ENCODE measurements around the gene ADAM12.

Gene ADAM12

DNA sequence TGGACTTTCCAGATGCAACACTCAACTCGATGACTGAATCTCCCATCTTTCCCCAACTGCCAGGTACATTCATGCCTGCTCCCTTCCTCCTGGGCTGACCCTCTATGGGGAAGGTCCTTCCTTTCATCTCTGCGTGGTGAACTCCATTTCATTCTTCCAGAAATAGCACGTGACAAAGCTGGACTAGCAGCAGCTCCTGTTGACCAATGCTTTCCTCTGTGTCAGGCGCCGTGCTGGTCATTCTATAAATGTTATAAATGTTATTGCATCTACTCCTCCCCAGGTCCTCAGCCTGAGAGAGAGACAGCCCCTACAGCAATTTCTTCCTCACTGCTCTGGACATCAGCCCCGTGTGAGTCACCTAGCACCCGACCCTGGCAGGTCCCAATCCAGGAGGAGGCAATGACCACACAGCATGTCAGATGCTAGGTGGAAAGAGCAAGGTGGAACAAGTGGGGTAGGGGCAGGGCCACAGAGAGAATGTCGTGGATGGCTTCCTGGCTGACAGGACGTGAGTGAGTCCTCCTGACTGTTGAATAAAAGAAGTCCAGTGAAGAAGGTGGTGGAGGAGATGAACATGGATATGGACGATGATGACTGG, 178.1 kb downstream of the ADAM12 start:
- no peaks in the 10 kb centered on the region for H3K4me1 Mint-ChIP-seq
- H3K27ac Mint-ChIP-seq (ENCODE audit: low read depth) = no peak overlapping the region
- H3K9me3 Mint-ChIP-seq = no peaks in the 10 kb centered on the region

DNA sequence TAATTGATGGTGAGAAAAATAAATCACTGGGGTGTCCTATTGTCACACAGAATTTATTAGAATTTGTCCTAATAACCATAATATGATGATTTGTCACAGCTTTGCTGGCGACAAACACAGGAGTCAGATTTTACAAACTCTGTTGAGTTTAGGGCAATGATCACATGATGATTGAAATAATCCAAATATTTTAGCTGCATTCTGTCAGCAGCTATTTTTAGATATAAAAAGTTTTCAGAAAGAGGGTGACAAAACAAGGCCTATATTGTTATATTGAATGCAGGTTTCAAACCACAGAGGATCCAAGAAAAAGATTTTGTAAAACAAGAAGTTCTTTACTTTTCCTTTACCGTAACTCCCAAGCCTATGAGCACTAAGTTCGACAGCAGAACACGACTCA, 178.8 kb downstream of the ADAM12 start:
- Mint-ChIP-seq H3K4me3 (no peak overlapping the region), H3K36me3 (ENCODE audit: insufficient read depth) (peaks cover 2% of the 10 kb centered on the region), H3K27me3 (no peaks in the 10 kb centered on the region), H3K27ac (ENCODE audit: low read depth) (no peak overlapping the region), H3K4me1 (no peaks in the 10 kb centered on the region), H3K9me3 (no peaks in the 10 kb centered on the region)
- ATAC-seq (replicated peaks; ENCODE audit: extremely low read depth, poor library complexity, severe bottlenecking) (no peak), DNase-seq (ENCODE audit: low spot score in 2 of 2) (no peak)

More for the DNA sequence above, 178.1 kb downstream of the ADAM12 start:
- Mint-ChIP-seq H3K36me3 (ENCODE audit: insufficient read depth) (peaks cover 4% of the 10 kb centered on the region), H3K4me3 (no peak overlapping the region), H3K27me3 (no peaks in the 10 kb centered on the region)
- ATAC-seq (replicated peaks; ENCODE audit: extremely low read depth, poor library complexity, severe bottlenecking) (no peak), DNase-seq (ENCODE audit: low spot score in 2 of 2) (no peak)

DNA sequence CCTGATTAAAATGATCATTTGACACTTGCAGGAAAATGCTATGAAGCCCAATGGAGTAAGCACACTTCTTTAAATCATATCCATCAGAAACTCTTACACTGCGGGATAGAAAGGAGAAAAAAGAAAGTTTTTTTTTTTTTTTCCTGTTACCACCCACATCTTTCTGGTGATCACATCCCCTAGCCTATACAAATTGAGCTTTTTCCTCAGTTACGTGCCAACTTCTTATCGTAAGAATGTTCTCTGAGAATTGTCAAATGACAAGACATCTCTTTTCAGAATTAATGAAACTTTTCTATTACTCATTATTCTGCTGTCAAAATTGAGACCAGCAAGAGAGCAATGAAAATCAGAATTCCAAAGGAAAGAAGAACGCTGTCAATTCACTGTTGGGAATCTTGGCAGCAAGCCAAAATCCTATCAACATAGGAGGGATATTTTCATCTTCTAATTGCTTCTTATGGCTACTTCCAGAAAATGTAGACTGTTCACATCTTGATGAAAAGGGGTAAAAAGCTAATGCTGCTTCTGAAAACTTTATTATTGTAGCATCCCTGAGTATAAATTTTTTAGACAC, 179.5 kb downstream of the ADAM12 start:
- no peak overlapping the region for H3K27ac Mint-ChIP-seq (ENCODE audit: low read depth)

DNA sequence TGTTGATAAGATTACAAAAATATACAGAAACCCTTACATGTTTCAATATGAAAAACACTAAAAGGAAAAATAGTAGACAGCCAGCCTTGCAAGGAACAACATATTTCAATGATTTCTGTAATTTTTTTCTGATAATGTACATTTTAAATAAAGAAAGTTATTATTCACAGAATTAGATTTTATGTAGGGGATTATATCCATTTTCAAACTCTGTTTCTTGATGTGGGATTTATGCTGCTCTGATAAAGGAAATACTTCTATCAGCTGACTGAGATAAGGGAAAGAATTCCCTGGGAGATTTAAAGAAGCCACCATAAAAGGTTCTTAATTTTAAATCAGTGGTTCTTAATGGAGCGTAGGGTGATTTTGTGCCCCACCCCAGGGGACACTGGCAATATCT, 180.4 kb downstream of the ADAM12 start:
- no peak overlapping the region for H3K27ac Mint-ChIP-seq (ENCODE audit: low read depth)
- H3K27me3 Mint-ChIP-seq = no peaks in the 10 kb centered on the region
- ATAC-seq (replicated peaks; ENCODE audit: extremely low read depth, poor library complexity, severe bottlenecking) (no peak), DNase-seq (ENCODE audit: low spot score in 2 of 2) (no peak)
- H3K4me3 Mint-ChIP-seq = no peak overlapping the region
- peaks cover 2% of the 10 kb centered on the region for H3K36me3 Mint-ChIP-seq (ENCODE audit: insufficient read depth)
- H3K4me1 Mint-ChIP-seq = no peaks in the 10 kb centered on the region
- no peaks in the 10 kb centered on the region for H3K9me3 Mint-ChIP-seq

More for the DNA sequence above, 179.5 kb downstream of the ADAM12 start:
- Mint-ChIP-seq H3K27me3 (no peaks in the 10 kb centered on the region), H3K36me3 (ENCODE audit: insufficient read depth) (peaks cover 2% of the 10 kb centered on the region), H3K9me3 (no peaks in the 10 kb centered on the region), H3K4me1 (no peaks in the 10 kb centered on the region), H3K4me3 (no peak overlapping the region)
- no peak for DNase-seq (ENCODE audit: low spot score in 2 of 2)
- no peak for ATAC-seq (replicated peaks; ENCODE audit: extremely low read depth, poor library complexity, severe bottlenecking)

DNA sequence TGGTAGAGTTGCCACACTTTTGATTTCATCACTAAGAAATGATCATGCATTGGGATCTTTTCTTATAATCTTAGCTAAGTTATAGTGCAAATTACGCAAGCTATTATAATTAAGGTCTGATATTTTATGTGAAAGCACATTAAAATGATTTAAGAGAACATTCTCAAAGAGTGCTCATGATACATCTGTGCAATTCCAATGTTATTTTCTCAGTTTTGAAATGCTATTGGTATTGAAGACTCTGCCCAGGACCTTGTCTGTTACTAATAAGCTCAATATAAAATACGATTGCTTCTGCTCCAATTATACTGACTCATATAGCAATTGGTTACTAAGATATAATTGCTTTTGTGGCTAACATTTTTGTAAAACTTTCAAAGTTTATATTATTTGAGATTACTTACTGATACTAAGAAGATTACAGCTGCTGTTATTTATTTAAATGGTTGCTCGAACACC, 180.9 kb downstream of the ADAM12 start:
- Mint-ChIP-seq H3K27ac (ENCODE audit: low read depth) (no peak overlapping the region), H3K27me3 (no peaks in the 10 kb centered on the region), H3K4me1 (no peaks in the 10 kb centered on the region), H3K36me3 (ENCODE audit: insufficient read depth) (peaks cover 2% of the 10 kb centered on the region), H3K4me3 (no peak overlapping the region), H3K9me3 (no peaks in the 10 kb centered on the region)
- no peak for DNase-seq (ENCODE audit: low spot score in 2 of 2)
- no peak for ATAC-seq (replicated peaks; ENCODE audit: extremely low read depth, poor library complexity, severe bottlenecking)

DNA sequence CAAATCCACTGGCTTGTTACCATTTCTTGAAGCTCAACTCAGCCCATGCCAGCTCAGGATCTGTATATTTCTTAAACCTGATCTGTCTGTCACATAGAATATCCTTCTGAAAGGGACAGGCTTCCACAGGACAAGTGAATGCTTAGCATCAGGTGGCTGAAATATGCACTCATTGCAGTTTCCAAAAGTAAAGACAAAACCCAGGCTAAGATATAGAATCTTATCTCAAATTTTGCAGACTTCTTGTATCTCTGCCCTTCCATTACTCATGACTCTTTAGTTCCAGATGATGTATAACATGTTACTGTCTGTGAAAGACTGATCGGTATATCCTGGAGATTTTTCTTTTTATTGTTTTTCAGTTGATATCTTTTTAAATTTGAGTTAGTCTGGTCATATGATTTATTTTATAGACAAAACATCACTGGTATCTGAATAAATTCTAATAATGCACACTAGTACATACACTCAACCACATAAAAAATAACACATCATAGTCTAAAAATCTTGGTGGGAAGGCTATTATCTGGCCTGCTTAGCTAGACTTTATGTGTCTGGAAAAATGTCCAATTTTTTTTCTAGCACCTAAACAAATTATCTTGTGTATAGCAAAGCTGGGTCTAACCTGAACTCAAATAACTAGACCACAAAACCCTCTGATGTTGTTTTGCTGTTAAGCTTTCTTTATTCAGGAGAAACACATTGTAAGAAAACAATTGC, 182.6 kb downstream of the ADAM12 start:
- Mint-ChIP-seq H3K36me3 (ENCODE audit: insufficient read depth) (peaks cover 3% of the 10 kb centered on the region), H3K4me3 (no peak overlapping the region), H3K4me1 (no peaks in the 10 kb centered on the region), H3K9me3 (peaks cover 9% of the 10 kb centered on the region), H3K27ac (ENCODE audit: low read depth) (no peak overlapping the region), H3K27me3 (no peaks in the 10 kb centered on the region)
- ATAC-seq (replicated peaks; ENCODE audit: extremely low read depth, poor library complexity, severe bottlenecking) (no peak), DNase-seq (ENCODE audit: low spot score in 2 of 2) (no peak)

DNA sequence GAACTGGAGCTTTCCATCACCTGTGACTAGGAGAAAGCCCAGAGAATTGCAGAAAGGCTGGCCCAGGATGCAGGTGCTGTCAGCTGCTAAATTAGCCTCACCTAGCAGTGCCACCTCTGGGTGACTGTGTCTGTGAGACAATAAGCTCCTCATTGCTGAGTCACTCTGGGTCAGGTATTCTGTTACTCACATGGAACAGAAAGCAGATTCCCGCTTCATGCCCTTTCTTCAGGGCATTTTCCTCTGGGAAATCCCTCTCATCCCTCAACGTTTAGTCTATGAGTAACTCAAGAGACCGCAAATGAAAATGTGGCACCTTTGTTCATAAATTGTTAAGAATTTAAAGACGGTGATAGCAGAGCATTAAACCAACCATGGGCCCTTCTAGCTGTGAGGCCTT, 184.0 kb downstream of the ADAM12 start:
- DNase-seq (ENCODE audit: low spot score in 2 of 2) = no peak
- no peak overlapping the region for H3K4me3 Mint-ChIP-seq
- ATAC-seq (replicated peaks; ENCODE audit: extremely low read depth, poor library complexity, severe bottlenecking) = no peak
- H3K36me3 Mint-ChIP-seq (ENCODE audit: insufficient read depth) = peaks cover 2% of the 10 kb centered on the region
- H3K9me3 Mint-ChIP-seq = peaks cover 12% of the 10 kb centered on the region
- no peaks in the 10 kb centered on the region for H3K4me1 Mint-ChIP-seq
- no peak overlapping the region for H3K27ac Mint-ChIP-seq (ENCODE audit: low read depth)
- no peaks in the 10 kb centered on the region for H3K27me3 Mint-ChIP-seq

DNA sequence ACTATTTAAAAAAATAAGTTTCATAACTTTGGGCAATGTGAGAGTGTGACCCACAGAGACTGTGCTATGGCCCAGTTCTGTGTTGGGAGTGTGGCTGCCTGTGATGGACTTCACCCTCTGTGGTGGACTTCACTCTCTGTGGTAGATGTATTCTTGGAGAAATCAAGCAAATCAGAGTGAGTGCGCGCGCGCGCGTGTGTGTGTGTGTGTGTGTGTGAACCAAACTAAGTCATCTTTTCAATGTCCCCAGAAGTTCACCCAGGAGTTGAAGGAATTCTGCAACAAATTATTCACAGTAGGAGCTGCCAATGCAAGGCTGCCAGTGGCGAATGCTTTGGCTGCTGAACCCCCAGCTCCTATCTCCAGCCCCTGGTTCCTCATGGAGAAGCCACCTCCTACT, 184.5 kb downstream of the ADAM12 start:
- Mint-ChIP-seq H3K9me3 (peaks cover 12% of the 10 kb centered on the region), H3K4me1 (no peaks in the 10 kb centered on the region), H3K36me3 (ENCODE audit: insufficient read depth) (peaks cover 2% of the 10 kb centered on the region), H3K27ac (ENCODE audit: low read depth) (no peak overlapping the region), H3K27me3 (no peaks in the 10 kb centered on the region), H3K4me3 (no peak overlapping the region)
- ATAC-seq (replicated peaks; ENCODE audit: extremely low read depth, poor library complexity, severe bottlenecking) (no peak), DNase-seq (ENCODE audit: low spot score in 2 of 2) (no peak)

DNA sequence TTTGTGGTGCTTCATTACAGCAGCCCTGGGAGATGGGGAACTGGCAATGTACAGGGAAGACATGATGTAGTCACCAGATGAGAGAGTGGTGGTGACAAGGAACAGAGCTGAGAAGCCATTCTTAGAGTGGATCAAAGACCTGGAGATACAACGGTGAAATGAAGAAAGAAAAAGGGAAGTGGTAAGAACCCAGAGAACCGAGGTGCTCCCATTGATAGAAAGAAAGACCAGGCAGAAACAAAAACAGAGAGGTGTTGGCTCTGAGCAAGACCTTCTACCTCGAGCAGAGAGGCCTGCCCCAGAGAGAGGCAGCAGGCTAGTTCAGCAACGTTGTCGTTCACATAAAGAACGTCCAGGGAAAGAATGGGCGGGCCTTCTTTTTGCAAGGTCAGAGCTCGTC, 186.7 kb downstream of the ADAM12 start:
- Mint-ChIP-seq H3K36me3 (ENCODE audit: insufficient read depth) (peaks cover 2% of the 10 kb centered on the region), H3K9me3 (peaks cover 12% of the 10 kb centered on the region), H3K4me3 (no peak overlapping the region), H3K27me3 (no peaks in the 10 kb centered on the region), H3K27ac (ENCODE audit: low read depth) (no peak overlapping the region), H3K4me1 (no peaks in the 10 kb centered on the region)
- DNase-seq (ENCODE audit: low spot score in 2 of 2) (no peak), ATAC-seq (replicated peaks; ENCODE audit: extremely low read depth, poor library complexity, severe bottlenecking) (no peak)

DNA sequence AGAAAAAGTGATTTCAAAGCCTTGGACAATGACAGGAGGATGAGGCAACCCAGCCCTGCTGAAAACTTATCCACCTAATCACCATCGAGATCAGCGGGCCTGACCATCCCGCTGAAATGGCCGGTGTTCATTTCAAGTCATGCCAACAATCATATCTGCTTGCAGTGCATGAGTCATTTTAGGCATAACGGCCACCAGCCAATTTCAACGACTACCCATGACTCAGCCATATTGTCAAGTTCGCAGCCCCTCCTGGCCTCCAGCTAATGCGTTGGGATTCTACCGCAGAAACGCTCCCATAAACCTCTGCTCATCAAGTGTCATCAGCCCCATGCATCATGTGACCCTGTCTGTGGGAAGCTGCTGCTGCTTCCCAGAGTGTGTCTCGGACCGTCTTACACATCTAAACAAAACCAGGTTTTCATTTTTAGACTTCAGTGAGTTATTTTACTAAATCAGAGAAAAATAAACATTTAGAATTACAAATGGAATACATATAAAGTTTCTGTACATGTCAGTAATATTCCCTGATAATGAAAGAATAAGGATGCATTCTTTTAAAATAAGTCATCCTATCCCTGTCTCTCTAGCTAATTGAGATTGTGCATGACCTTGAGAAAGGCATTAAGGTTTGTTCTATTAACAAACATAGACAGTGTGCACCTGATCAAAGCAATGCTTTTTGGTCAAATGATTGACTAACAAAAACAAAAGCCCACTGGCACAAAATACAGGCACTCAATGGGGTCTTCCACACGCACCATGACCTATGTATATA, 188.9 kb downstream of the ADAM12 start:
- DNase-seq (ENCODE audit: low spot score in 2 of 2) (no peak), ATAC-seq (replicated peaks; ENCODE audit: extremely low read depth, poor library complexity, severe bottlenecking) (no peak)
- H3K4me3 Mint-ChIP-seq = no peak overlapping the region
- no peaks in the 10 kb centered on the region for H3K27me3 Mint-ChIP-seq
- peaks cover 2% of the 10 kb centered on the region for H3K36me3 Mint-ChIP-seq (ENCODE audit: insufficient read depth)
- H3K4me1 Mint-ChIP-seq = no peaks in the 10 kb centered on the region
- H3K9me3 Mint-ChIP-seq = peaks cover 12% of the 10 kb centered on the region
- no peak overlapping the region for H3K27ac Mint-ChIP-seq (ENCODE audit: low read depth)

DNA sequence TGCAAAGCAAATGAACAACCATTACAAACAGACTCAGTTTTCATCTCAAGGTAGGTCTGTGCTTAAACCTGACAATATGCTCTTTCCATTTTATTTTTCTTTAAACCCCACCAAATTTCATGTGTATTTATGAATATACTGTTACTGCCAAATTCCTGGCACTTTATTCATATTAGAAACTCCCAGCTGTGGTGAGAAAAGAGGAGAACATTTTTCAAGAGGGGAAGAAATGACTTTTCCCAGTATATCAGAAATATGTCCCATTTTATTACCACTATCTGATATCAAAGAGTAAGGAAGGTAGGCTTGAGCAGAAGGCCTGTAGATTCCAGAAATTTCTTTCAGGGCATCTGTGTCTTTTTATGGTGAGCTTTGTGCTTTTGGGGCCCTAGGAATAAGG, 189.6 kb downstream of the ADAM12 start:
- no peak overlapping the region for H3K4me3 Mint-ChIP-seq
- no peak for DNase-seq (ENCODE audit: low spot score in 2 of 2)
- peaks cover 12% of the 10 kb centered on the region for H3K9me3 Mint-ChIP-seq
- H3K4me1 Mint-ChIP-seq = no peaks in the 10 kb centered on the region
- H3K27ac Mint-ChIP-seq (ENCODE audit: low read depth) = no peak overlapping the region
- H3K27me3 Mint-ChIP-seq = no peaks in the 10 kb centered on the region
- no peak for ATAC-seq (replicated peaks; ENCODE audit: extremely low read depth, poor library complexity, severe bottlenecking)
- H3K36me3 Mint-ChIP-seq (ENCODE audit: insufficient read depth) = peaks cover 2% of the 10 kb centered on the region

DNA sequence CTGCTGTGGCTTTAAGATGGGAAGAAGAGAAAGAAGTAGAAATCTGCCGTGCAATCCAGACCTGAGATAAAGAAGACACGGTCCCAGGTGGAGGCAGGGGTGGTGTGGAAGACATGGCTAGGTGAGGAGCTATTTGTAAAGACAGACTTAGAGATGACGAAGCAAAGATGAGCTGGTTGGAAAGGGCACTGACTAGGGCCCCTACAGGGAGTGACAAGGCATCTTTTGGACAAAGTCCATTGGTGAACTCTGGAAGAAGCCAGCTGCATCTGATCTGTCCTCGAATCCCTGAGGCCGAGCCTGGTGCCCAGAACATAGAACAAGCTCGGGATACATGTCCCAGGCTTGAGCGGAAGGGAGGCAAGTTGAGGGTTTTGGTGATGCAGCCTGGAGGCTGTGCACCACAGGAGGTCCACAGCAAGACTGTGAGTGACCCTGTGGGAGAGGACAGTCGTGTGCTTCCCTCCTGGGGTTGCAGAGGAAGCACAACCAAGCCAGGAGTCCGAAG, 191.2 kb downstream of the ADAM12 start:
- peaks cover 12% of the 10 kb centered on the region for H3K9me3 Mint-ChIP-seq
- no peak overlapping the region for H3K27ac Mint-ChIP-seq (ENCODE audit: low read depth)
- H3K4me3 Mint-ChIP-seq = no peak overlapping the region
- no peaks in the 10 kb centered on the region for H3K4me1 Mint-ChIP-seq
- H3K27me3 Mint-ChIP-seq = no peaks in the 10 kb centered on the region
- DNase-seq (ENCODE audit: low spot score in 2 of 2) (no peak), ATAC-seq (replicated peaks; ENCODE audit: extremely low read depth, poor library complexity, severe bottlenecking) (no peak)
- H3K36me3 Mint-ChIP-seq (ENCODE audit: insufficient read depth) = peaks cover 2% of the 10 kb centered on the region

Measured in central memory CD8-positive, alpha-beta T cell (primary cell).